H1 (cell line): ENCODE data around the gene PINLYP. TPM values are rescaled to one million over a fixed set of nuclear protein-coding genes. Genes with fewer than 3 reads are reported as not detected.
A peak's percentile ranks its signal among the peaks of the same experiment; 100 is the strongest.

ENCODE experiments used
- CTCF ChIA-PET: fragments of 300-600 bp; sonication (Branson Sonifier 250); formaldehyde crosslinking; loops from one replicate; lab custom pipeline; 2021; ENCODE audit not compliant: partially characterized antibody; lab: Charles Lee
- POLR2A ChIA-PET: fragments of 300-600 bp; sonication (Branson Sonifier 250); formaldehyde crosslinking; loops from one replicate; lab custom pipeline; 2021; ENCODE audit warnings: inconsistent platforms; ENCODE audit not compliant: partially characterized antibody; lab: Charles Lee
- DNase-seq, 2 experiments: peaks; one replicate each; pipeline versions ENCODE4 v3.0.0 to v3.0.0-alpha.2; 2010 to 2022; ENCODE audit warnings: low spot score in 2 of 2, low read depth in 1 of 2, mixed read lengths in 1 of 2
- FAIRE-seq: peaks from 2 replicates; lab custom pipeline; 2011; peaks lifted over from hg19 to GRCh38; lab: Jason Lieb, UNC
- H2AFZ ChIP-seq: 2 replicates; pipeline ENCODE4 v1.8.1; 2012; ENCODE audit warnings: low read length, inconsistent platforms
- H2AK5ac ChIP-seq: 2 replicates; pipeline ENCODE4 v1.6.1; 2013; ENCODE audit warnings: low read depth, low read length
- H2BK120ac ChIP-seq: replicated peaks from 2 replicates; pipeline ENCODE3; 2013; ENCODE audit warnings: low read depth, low read length, inconsistent platforms
- H2BK12ac ChIP-seq: 2 replicates; pipeline ENCODE4 v1.6.1; 2013; ENCODE audit warnings: low read depth, low read length
- H2BK15ac ChIP-seq: 2 replicates; pipeline ENCODE4 v1.6.1; 2013; ENCODE audit warnings: low read length
- H2BK20ac ChIP-seq: 2 replicates; pipeline ENCODE4 v1.6.1; 2013; ENCODE audit warnings: low read length
- H2BK5ac ChIP-seq: 2 replicates; pipeline ENCODE4 v1.6.1; 2013; ENCODE audit warnings: low read depth, low read length
- H3K14ac ChIP-seq: 2 replicates; pipeline ENCODE4 v1.6.1; 2013; ENCODE audit warnings: inconsistent platforms; ENCODE audit not compliant: insufficient read length
- H3K18ac ChIP-seq: 2 replicates; pipeline ENCODE4 v1.6.1; 2013; ENCODE audit warnings: low read length; ENCODE audit errors: extremely low read depth
- H3K23ac ChIP-seq: 2 replicates; pipeline ENCODE4 v1.6.1; 2013; ENCODE audit warnings: inconsistent platforms; ENCODE audit not compliant: insufficient read length
- H3K23me2 ChIP-seq: 2 replicates; pipeline ENCODE4 v1.6.1; 2013; ENCODE audit warnings: low read depth, low read length
- H3K27ac ChIP-seq: 2 replicates; pipeline ENCODE4 v1.6.1; 2011; ENCODE audit warnings: low read depth, low read length, inconsistent platforms
- H3K27me3 ChIP-seq, 4 experiments: replicated peaks in 1 of 4; 1 replicate in 1 of 4; 2 replicates in 3 of 4; pipeline versions ENCODE4 v1.6.1 to v1.8.1; 2011 to 2013; ENCODE audit warnings: low read length in 3 of 4, mild to moderate bottlenecking in 3 of 4, inconsistent platforms in 2 of 4, mixed read lengths in 2 of 4, moderate library complexity in 1 of 4; ENCODE audit not compliant: control insufficient read depth in 3 of 4, insufficient read depth in 3 of 4; ENCODE audit errors: extremely low read depth in 1 of 4
- H3K36me3 ChIP-seq, 4 experiments: 2 replicates each; pipeline versions ENCODE4 v1.6.1 to v1.8.1; 2011 to 2013; ENCODE audit warnings: mild to moderate bottlenecking in 4 of 4, low read length in 3 of 4, moderate library complexity in 2 of 4, control low read depth in 1 of 4, inconsistent platforms in 1 of 4; ENCODE audit not compliant: insufficient read depth in 4 of 4, control insufficient read depth in 2 of 4
- H3K4ac ChIP-seq: replicated peaks from 2 replicates; pipeline ENCODE3; 2013; ENCODE audit warnings: low read length, low read depth, mixed read lengths, inconsistent platforms; ENCODE audit not compliant: insufficient read length
- H3K4me1 ChIP-seq, 4 experiments: replicated peaks in 1 of 4; 1 replicate in 1 of 4; 2 replicates in 3 of 4; pipeline versions ENCODE4 v1.6.1 to v1.8.1; 2011 to 2013; ENCODE audit warnings: low read length in 3 of 4, inconsistent platforms in 2 of 4, mixed read lengths in 1 of 4; ENCODE audit not compliant: insufficient read depth in 4 of 4, control insufficient read depth in 3 of 4
- H3K4me2 ChIP-seq, 2 experiments: 2 replicates each; pipeline versions ENCODE4 v1.6.1 to v1.8.1; 2011 to 2013; ENCODE audit warnings: low read depth in 2 of 2, low read length in 2 of 2, control low read depth in 1 of 2, inconsistent platforms in 1 of 2, mild to moderate bottlenecking in 1 of 2; ENCODE audit not compliant: insufficient read depth in 1 of 2
- H3K4me3 ChIP-seq, 4 experiments: fragments of 200-600, 300-600 bp in 1 of 4; sonication (generic), shearing (Covaris generic), sonication (Bioruptor Twin) in 1 of 4; 2 replicates each; pipeline versions ENCODE4 v1.5.1 to v1.8.1; 2011 to 2016; ENCODE audit warnings: low read length in 4 of 4, low read depth in 3 of 4, control low read depth in 2 of 4, inconsistent platforms in 2 of 4, mild to moderate bottlenecking in 2 of 4, mixed read lengths in 1 of 4, moderate library complexity in 1 of 4; ENCODE audit not compliant: insufficient read depth in 2 of 4; ENCODE audit errors: extremely low read depth in 1 of 4
- H3K56ac ChIP-seq: replicated peaks from 2 replicates; pipeline ENCODE3; 2013; ENCODE audit warnings: low read depth, mild to moderate bottlenecking, mixed read lengths, low read length, inconsistent platforms; ENCODE audit not compliant: insufficient read length
- H3K79me1 ChIP-seq: 2 replicates; pipeline ENCODE4 v1.6.1; 2013; ENCODE audit warnings: low read depth, low read length, control low read depth
- H3K79me2 ChIP-seq, 2 experiments: 2 replicates each; pipeline versions ENCODE4 v1.6.1 to v1.8.1; 2012 to 2013; ENCODE audit warnings: low read length in 2 of 2, mild to moderate bottlenecking in 2 of 2, inconsistent platforms in 1 of 2; ENCODE audit not compliant: insufficient read depth in 2 of 2, control insufficient read depth in 1 of 2
- H3K9ac ChIP-seq, 4 experiments: replicated peaks in 1 of 4; 1 replicate in 1 of 4; 2 replicates in 3 of 4; pipeline versions ENCODE4 v1.6.1 to v1.8.1; 2011 to 2013; ENCODE audit warnings: low read depth in 3 of 4, low read length in 3 of 4, control low read depth in 2 of 4, mild to moderate bottlenecking in 2 of 4, moderate library complexity in 2 of 4, inconsistent platforms in 1 of 4; ENCODE audit errors: extremely low read depth in 1 of 4
- H3K9me3 ChIP-seq, 2 experiments: 2 replicates each; pipeline versions ENCODE4 v1.6.1 to v1.8.1; 2012 to 2013; ENCODE audit warnings: mild to moderate bottlenecking in 2 of 2, moderate library complexity in 2 of 2, control low read depth in 1 of 2, inconsistent platforms in 1 of 2, low read depth in 1 of 2, low read length in 1 of 2, mixed read lengths in 1 of 2; ENCODE audit not compliant: insufficient read depth in 2 of 2
- H4K20me1 ChIP-seq, 2 experiments: replicated peaks in 1 of 2; 2 replicates each; pipeline versions ENCODE3 to v1.8.1; 2011 to 2013; ENCODE audit warnings: inconsistent platforms in 2 of 2, low read length in 2 of 2, mild to moderate bottlenecking in 1 of 2; ENCODE audit not compliant: insufficient read depth in 2 of 2, control insufficient read depth in 1 of 2
- H4K5ac ChIP-seq: 2 replicates; pipeline ENCODE4 v1.6.1; 2013; ENCODE audit warnings: low read length, low read depth, mixed read lengths, inconsistent platforms; ENCODE audit not compliant: insufficient read length
- H4K8ac ChIP-seq: 2 replicates; pipeline ENCODE4 v1.8.0; 2013; ENCODE audit warnings: mild to moderate bottlenecking, moderate library complexity, low read length, inconsistent platforms; ENCODE audit not compliant: insufficient read depth; ENCODE audit errors: extremely low read depth
- H4K91ac ChIP-seq: replicated peaks from 2 replicates; pipeline ENCODE3; 2013; ENCODE audit warnings: low read length, mixed read lengths, inconsistent platforms; ENCODE audit not compliant: insufficient read length
- CTBP2 ChIP-seq: IDR thresholded peaks from 2 replicates; pipeline ENCODE4 v1.7.0; 2011; ENCODE audit warnings: borderline replicate concordance, mild to moderate bottlenecking, moderate library complexity, mixed read lengths, low read length; ENCODE audit not compliant: insufficient read depth, insufficient read length
- NANOG ChIP-seq: IDR thresholded peaks from 2 replicates; pipeline ENCODE4 v1.6.1; 2011; ENCODE audit warnings: low read length, low read depth, mild to moderate bottlenecking, inconsistent platforms; ENCODE audit not compliant: insufficient read depth, poor library complexity, severe bottlenecking
- SIN3A ChIP-seq, 2 experiments: IDR thresholded peaks in 1 of 2; conservative IDR thresholded peaks in 1 of 2; 2 replicates each; pipeline ENCODE4 v1.6.1; 2011 to 2012; ENCODE audit warnings: low read length in 2 of 2, improper control_type of control experiment in 1 of 2, low read depth in 1 of 2, mild to moderate bottlenecking in 1 of 2
- TAF1 ChIP-seq: IDR thresholded peaks from 2 replicates; pipeline ENCODE4 v1.6.1; 2011; ENCODE audit warnings: mild to moderate bottlenecking, low read depth, low read length
- ZNF274 ChIP-seq: IDR thresholded peaks from 2 replicates; pipeline ENCODE4 v1.7.0; 2012; ENCODE audit warnings: low read length, borderline replicate concordance; ENCODE audit errors: extremely low read depth
- WGBS, 2 experiments: shearing (Covaris generic) in 1 of 2; methylation state at CpG; one replicate each; pipeline versions ENCODE4 v1.1.6 to v1.1.7; 2013 to 2015; ENCODE audit warnings: low lambda C conversion rate in 2 of 2, mixed read lengths in 2 of 2, inconsistent platforms in 1 of 2, low coverage in 1 of 2, missing lambda C conversion rate in 1 of 2; ENCODE audit not compliant: insufficient replicate concordance in 2 of 2, insufficient coverage in 1 of 2, insufficient read length in 1 of 2; ENCODE audit errors: extremely low coverage in 1 of 2, missing lambda C conversion rate in 1 of 2; 5-methylcytosine and 5-hydroxymethylcytosine counted together
- polyA plus RNA-seq, 7 experiments: library from polyadenylated mRNA; depleted of rRNA in 3 of 7; stranded (reverse) in 5 of 7; unstranded in 2 of 7; fragments of >200 nt in 5 of 7; fragments of 200-250 nt in 2 of 7; gene quantifications; 1 replicate in 5 of 7; 2 replicates in 1 of 7; 4 replicates in 1 of 7; pipeline versions ENCODE4 v1.2.1 to v1.2.3, GENCODE V29; 2011 to 2013; ENCODE audit warnings: missing spikeins in 2 of 7, mixed read lengths in 2 of 7
- total RNA-seq: library from RNA; stranded (reverse); fragmentation: NEBNext Ultra II Directional; extraction: Animal tissue kit (Norgen Biotek cat#: 25700); gene quantifications from 2 replicates; pipeline ENCODE4 v1.2.1, GENCODE V29; 2021
- TF ChIP-seq, protein P1 (sequence below), 3 experiments: IDR thresholded peaks; 1 replicate in 2 of 3; 2 replicates in 1 of 3; pipeline versions ENCODE4 v1.5.1 to v1.6.1; 2011; ENCODE audit warnings: low read length in 3 of 3, mild to moderate bottlenecking in 3 of 3, inconsistent platforms in 2 of 3, low read depth in 1 of 3, moderate library complexity in 1 of 3; ENCODE audit not compliant: insufficient read depth in 1 of 3; ENCODE audit errors: control extremely low read depth in 1 of 3

The PINLYP gene
- total and polyA plus RNA-seq, 2 of the 8 experiments (the other 6 are each of a cell fraction or from before 2014, with no cell fraction given), result 7.5 to 31.3 TPM

DNA sequence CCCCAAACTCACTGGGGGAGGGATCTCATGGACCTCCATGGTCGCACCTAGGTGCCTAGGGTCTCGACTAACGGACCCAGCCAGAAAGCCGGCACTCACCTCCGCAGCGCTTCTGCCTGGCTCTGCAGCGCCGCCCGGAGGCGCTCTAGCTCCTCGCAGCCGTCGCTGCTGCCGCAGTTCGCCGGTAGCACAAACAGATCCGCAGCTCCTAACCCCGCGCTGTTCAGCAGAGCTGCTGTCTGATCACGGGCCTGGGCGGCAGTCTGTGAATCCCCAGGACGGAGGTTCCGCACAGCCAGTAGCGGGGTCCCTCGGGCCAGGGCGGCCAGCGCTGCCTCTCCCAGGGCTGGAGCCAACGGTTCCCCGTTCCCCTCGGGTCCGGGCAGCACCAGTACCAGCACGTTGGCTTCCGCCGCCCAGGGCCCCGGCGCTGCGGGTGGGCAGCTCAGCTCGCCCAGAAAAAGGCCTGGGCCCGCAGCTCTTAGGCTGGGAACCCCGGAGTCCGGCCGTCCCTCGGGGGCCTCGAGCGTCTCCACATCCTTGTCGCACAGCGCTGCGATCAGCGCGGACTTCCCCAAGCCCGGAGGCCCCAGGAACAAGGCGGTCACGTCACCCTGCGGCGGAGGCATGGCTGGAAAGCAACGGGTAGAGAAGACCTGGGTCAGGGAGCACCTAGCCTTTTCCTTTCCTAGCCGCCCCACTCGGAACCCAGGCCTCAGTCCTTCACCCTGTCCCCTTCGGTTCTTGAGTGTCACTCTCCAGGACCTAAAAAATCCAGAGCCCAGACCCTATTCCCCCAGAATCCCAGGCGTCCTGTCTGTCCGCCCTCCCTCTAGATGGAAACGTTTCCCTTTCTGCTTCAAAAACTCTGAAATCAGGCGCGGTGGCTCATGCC is 19.4 kb downstream of the PINLYP start:
- peak overlapping the region; percentile 89 to 98 for H3K4me2 ChIP-seq
- TF ChIP-seq SIN3A (conservative IDR thresholded peaks at IDR 0.05 in 1 of 2, IDR thresholded peaks at IDR 0.05 in 1 of 2; ENCODE audit: low read depth in 1 of 2, low read length in 2 of 2), result peak; percentile 64 to 80; a peak in 2 of 4 replicates
- TF ChIP-seq CTBP2, result no peak
- TF ChIP-seq ZNF274, result no peak
- peak; percentile 6 for TF ChIP-seq NANOG
- TF ChIP-seq TAF1, result peak; percentile 61; the same call in 1 of the 2 replicates
- TF ChIP-seq, protein P1, sequence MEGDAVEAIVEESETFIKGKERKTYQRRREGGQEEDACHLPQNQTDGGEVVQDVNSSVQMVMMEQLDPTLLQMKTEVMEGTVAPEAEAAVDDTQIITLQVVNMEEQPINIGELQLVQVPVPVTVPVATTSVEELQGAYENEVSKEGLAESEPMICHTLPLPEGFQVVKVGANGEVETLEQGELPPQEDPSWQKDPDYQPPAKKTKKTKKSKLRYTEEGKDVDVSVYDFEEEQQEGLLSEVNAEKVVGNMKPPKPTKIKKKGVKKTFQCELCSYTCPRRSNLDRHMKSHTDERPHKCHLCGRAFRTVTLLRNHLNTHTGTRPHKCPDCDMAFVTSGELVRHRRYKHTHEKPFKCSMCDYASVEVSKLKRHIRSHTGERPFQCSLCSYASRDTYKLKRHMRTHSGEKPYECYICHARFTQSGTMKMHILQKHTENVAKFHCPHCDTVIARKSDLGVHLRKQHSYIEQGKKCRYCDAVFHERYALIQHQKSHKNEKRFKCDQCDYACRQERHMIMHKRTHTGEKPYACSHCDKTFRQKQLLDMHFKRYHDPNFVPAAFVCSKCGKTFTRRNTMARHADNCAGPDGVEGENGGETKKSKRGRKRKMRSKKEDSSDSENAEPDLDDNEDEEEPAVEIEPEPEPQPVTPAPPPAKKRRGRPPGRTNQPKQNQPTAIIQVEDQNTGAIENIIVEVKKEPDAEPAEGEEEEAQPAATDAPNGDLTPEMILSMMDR (IDR thresholded peaks at IDR 0.05; ENCODE audit: control extremely low read depth in 1 of 3, insufficient read depth in 1 of 3, low read depth in 1 of 3, low read length in 3 of 3), result peak; percentile 96 to 98 (median 98)

More for the DNA sequence above, 19.4 kb downstream of the PINLYP start:
- H4K20me1 ChIP-seq, result peaks cover 3 to 5% of the 10 kb centered on the region in 2 experiments
- H2BK5ac ChIP-seq, result no peak overlapping the region
- POLR2A ChIA-PET, result interaction anchor here (0.6 to 3.9 kb wide), 14 partner anchors 10 to 75 kb away, joined by 3 to 36 read pairs (median 5); partner anchors contain the start of genes PINLYP, XRCC1 and ZNF575
- peak overlapping the region; percentile 32; the same call in 1 of the 2 replicates for H3K18ac ChIP-seq
- FAIRE-seq (no peak), DNase-seq (peak in 1 of 2 experiments; percentile 83)
- H3K14ac ChIP-seq, result no peak overlapping the region
- no peak overlapping the region for H3K56ac ChIP-seq
- peaks cover 7% of the 10 kb centered on the region for H3K79me1 ChIP-seq
- H3K23ac ChIP-seq, result no peak overlapping the region
- peak overlapping the region; percentile 60 to 81 (median 72) for H3K9ac ChIP-seq
- 8% methylated on average over 55 of the region's 64 CpGs; no CpG with 5 or more reads in 1 of the 2 experiments for WGBS, 2 experiments
- H3K4ac ChIP-seq, result no peak overlapping the region
- H3K79me2 ChIP-seq, result peaks cover 5 to 20% of the 10 kb centered on the region in 2 experiments
- H3K4me3 ChIP-seq, result peak overlapping the region; percentile 78 to 90 (median 80)
- H3K36me3 ChIP-seq, result peaks cover 5 to 26% (median 11%) of the 10 kb centered on the region in 4 experiments; a peak in 6 of 8 replicates
- no peak overlapping the region for H2BK20ac ChIP-seq
- H4K5ac ChIP-seq, result no peak overlapping the region
- H3K4me1 ChIP-seq, result peaks cover 2 to 6% (median 3%) of the 10 kb centered on the region in 4 experiments; a peak in 6 of 7 replicates
- H3K9me3 ChIP-seq, result no peaks in the 10 kb centered on the region
- no peak overlapping the region for H2BK12ac ChIP-seq
- H3K23me2 ChIP-seq, result peaks cover 16% of the 10 kb centered on the region; the same call in 1 of the 2 replicates
- no peak overlapping the region; the same call in 1 of the 2 replicates for H3K27ac ChIP-seq
- no peak overlapping the region for H2AK5ac ChIP-seq
- peak overlapping the region; percentile 41; the same call in 1 of the 2 replicates for H4K8ac ChIP-seq
- CTCF ChIA-PET, result interaction anchor here (0.6 to 6.5 kb wide), 40 partner anchors 11 to 1572 kb away, joined by 3 to 92 read pairs (median 4); partner anchors contain the start of genes ETHE1, PINLYP, XRCC1 and ZNF428
- no peak overlapping the region for H2BK120ac ChIP-seq
- no peak overlapping the region for H4K91ac ChIP-seq
- no peak overlapping the region for H2BK15ac ChIP-seq
- H2AFZ ChIP-seq, result no peak overlapping the region
- no peaks in the 10 kb centered on the region for H3K27me3 ChIP-seq
